HFFc6 (cell line): Measurements from ENCODE around the gene B4GALT3. TPM values are rescaled to one million over a fixed set of nuclear protein-coding genes. Genes with fewer than 3 reads are reported as not detected.
A peak's percentile ranks its signal among the peaks of the same experiment; 100 is the strongest.

Experiments
- DNase-seq: peaks from one replicate; pipeline ENCODE4 v3.0.0-alpha.2; 2018
- H3K27ac Mint-ChIP-seq: 2 replicates; pipeline ENCODE4 v1.8.0; 2020; ENCODE audit warnings: mild to moderate bottlenecking, mixed read lengths
- H3K27me3 Mint-ChIP-seq: 2 replicates; pipeline ENCODE4 v1.8.0; 2021; ENCODE audit warnings: mild to moderate bottlenecking, moderate library complexity, mixed read lengths; ENCODE audit not compliant: insufficient read depth
- H3K36me3 Mint-ChIP-seq: 2 replicates; pipeline ENCODE4 v1.8.0; 2021; ENCODE audit warnings: low read depth, mixed read lengths
- H3K4me1 Mint-ChIP-seq: 2 replicates; pipeline ENCODE4 v1.8.0; 2020; ENCODE audit warnings: low read depth, mixed read lengths
- H3K4me3 Mint-ChIP-seq: 2 replicates; pipeline ENCODE4 v1.8.0; 2020; ENCODE audit warnings: mild to moderate bottlenecking, moderate library complexity, mixed read lengths
- H3K9me3 Mint-ChIP-seq: 2 replicates; pipeline ENCODE4 v1.8.0; 2020; ENCODE audit warnings: mild to moderate bottlenecking, mixed read lengths
- total RNA-seq, 6 experiments: library from RNA; stranded (reverse); fragmentation: NEBNext Ultra II Directional; extraction: Animal tissue kit (Norgen Biotek cat#: 25700); gene quantifications; 2 replicates in 1 of 6; 3 replicates in 5 of 6; pipeline ENCODE4 v1.2.3, GENCODE V29; 2021
- TF ChIP-seq, protein P1 (sequence below): fragments of 200-600 bp; sonication (generic); IDR thresholded peaks from 2 replicates; pipeline ENCODE4 v1.5.0; 2021; ENCODE audit warnings: antibody characterized with exemption, mild to moderate bottlenecking

The B4GALT3 gene
- total RNA-seq, 6 experiments from 2014 or later: 31.0 to 38.2 (median 35.4) TPM

DNA sequence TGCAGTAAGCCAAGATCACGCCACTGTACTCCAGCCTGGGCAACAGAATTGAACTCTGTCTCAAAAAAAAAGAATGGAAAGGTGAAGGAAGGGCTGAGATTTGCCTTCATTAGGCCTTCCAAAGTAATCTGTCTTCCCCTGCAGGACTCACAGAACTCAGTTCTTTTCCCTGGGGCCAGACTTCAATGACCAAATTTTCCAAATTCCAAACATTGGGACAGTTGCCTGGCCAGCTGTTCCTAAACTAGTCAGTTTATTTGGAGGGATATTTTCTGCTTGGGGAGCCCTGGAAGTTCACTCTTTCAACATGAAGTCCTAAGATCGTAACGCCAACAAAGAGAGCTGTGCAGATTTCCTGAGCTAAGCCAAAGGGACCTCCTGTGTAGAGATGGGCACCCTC lies 39.4 kb downstream of the B4GALT3 start:
- Mint-ChIP-seq H3K27ac (0 out of 2 replicates have a peak overlapping the region, but pooled peaks have one; percentile 7), H3K4me1 (peaks cover 10% of the 10 kb centered on the region; the same call in 1 of the 2 replicates), H3K4me3 (no peak overlapping the region), H3K9me3 (no peaks in the 10 kb centered on the region), H3K36me3 (0 out of 2 replicates have a peak, but pooled peaks cover 4% of the 10 kb centered on the region), H3K27me3 (no peaks in the 10 kb centered on the region)
- DNase-seq: no peak
- TF ChIP-seq, protein P1, sequence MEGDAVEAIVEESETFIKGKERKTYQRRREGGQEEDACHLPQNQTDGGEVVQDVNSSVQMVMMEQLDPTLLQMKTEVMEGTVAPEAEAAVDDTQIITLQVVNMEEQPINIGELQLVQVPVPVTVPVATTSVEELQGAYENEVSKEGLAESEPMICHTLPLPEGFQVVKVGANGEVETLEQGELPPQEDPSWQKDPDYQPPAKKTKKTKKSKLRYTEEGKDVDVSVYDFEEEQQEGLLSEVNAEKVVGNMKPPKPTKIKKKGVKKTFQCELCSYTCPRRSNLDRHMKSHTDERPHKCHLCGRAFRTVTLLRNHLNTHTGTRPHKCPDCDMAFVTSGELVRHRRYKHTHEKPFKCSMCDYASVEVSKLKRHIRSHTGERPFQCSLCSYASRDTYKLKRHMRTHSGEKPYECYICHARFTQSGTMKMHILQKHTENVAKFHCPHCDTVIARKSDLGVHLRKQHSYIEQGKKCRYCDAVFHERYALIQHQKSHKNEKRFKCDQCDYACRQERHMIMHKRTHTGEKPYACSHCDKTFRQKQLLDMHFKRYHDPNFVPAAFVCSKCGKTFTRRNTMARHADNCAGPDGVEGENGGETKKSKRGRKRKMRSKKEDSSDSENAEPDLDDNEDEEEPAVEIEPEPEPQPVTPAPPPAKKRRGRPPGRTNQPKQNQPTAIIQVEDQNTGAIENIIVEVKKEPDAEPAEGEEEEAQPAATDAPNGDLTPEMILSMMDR: no peak

DNA sequence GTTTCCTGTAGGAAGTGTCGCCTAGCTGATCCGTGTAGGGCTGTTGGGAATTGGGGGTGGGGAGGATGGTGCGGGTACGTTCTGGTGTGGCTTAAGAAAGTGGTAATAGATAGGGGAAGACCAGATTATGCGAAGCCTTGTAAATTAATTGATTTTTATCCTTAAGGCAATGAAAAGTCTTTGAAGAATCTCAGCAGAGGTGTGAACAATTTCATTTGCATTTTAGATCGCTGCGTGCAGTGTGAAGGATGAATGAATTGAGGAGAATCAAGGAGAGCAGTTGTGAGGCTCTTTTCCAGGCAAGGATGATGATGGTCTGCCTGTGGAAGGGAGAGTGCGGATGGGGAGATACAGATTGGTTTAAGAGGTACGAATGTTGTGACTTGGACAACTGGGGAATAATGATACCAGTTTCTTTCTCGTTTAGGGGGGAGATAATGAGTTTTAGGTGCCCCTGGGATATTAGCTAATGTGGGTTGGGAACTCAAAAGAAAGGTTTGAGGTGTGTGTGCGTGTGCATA lies 44.0 kb downstream of the B4GALT3 start:
- peaks cover 19% of the 10 kb centered on the region; the same call in 1 of the 2 replicates for H3K36me3 Mint-ChIP-seq
- no peak for DNase-seq
- no peak overlapping the region for H3K4me3 Mint-ChIP-seq
- no peaks in the 10 kb centered on the region for H3K9me3 Mint-ChIP-seq
- 0 out of 2 replicates have a peak, but pooled peaks cover 1% of the 10 kb centered on the region for H3K27me3 Mint-ChIP-seq
- H3K4me1 Mint-ChIP-seq: peaks cover 28% of the 10 kb centered on the region
- TF ChIP-seq, protein P1: no peak
- H3K27ac Mint-ChIP-seq: no peak overlapping the region

DNA sequence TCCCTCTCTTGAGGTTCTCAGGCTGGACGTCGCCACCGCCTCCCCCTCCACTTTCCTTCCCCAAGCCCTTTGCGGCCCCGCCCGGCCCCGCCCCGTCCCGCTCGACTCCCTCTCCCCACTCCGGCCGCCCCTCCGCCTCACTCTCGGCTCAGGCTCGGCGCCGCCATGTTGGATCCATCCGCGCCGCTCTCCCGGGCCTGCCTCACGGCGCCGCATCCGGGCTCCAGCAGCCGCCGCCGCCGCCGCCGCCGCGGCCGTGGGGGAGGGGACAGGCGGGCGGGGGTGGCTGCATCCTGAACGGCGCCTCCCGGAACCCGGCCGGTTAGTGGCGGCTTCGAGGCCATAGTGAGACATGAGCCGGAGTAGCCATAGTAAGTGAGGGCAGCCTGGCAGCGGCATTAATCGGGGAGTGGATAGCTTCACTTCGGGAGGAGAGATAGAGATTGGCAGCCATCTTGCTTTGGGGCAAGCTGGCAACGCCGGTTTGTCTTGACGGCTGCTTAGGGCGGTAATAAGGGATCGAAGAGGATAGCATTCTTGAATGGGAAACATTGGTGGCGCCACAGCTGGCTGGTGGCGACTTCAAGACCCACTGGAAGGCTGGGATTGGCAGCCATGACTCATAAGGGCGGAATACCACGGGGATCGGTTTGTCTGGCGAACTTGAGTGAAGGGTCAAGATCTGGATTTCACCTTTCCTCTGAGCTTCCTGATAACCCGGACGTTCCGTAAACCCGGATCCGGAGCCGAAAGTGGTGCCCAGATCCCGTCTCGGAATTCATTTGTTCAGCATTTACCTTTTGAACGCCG lies 44.7 kb downstream of the B4GALT3 start, which contains the start of gene DEDD:
TSS of gene DEDD (minus strand) at position 258 of the 810 bp plus-strand sequence. CDS start 8,205 bp downstream, outside the sequence.
- TF ChIP-seq, protein P1: peak; percentile 37; the same call in 1 of the 2 replicates
- H3K27me3 Mint-ChIP-seq: 0 out of 2 replicates have a peak, but pooled peaks cover 1% of the 10 kb centered on the region
- H3K36me3 Mint-ChIP-seq: peaks cover 23% of the 10 kb centered on the region; the same call in 1 of the 2 replicates
- H3K4me1 Mint-ChIP-seq: peaks cover 24% of the 10 kb centered on the region
- H3K9me3 Mint-ChIP-seq: no peaks in the 10 kb centered on the region
- H3K4me3 Mint-ChIP-seq: no peak within 1 kb of the TSS
- peak; percentile 97 for DNase-seq
- no peak within 1 kb of the TSS for H3K27ac Mint-ChIP-seq

DNA sequence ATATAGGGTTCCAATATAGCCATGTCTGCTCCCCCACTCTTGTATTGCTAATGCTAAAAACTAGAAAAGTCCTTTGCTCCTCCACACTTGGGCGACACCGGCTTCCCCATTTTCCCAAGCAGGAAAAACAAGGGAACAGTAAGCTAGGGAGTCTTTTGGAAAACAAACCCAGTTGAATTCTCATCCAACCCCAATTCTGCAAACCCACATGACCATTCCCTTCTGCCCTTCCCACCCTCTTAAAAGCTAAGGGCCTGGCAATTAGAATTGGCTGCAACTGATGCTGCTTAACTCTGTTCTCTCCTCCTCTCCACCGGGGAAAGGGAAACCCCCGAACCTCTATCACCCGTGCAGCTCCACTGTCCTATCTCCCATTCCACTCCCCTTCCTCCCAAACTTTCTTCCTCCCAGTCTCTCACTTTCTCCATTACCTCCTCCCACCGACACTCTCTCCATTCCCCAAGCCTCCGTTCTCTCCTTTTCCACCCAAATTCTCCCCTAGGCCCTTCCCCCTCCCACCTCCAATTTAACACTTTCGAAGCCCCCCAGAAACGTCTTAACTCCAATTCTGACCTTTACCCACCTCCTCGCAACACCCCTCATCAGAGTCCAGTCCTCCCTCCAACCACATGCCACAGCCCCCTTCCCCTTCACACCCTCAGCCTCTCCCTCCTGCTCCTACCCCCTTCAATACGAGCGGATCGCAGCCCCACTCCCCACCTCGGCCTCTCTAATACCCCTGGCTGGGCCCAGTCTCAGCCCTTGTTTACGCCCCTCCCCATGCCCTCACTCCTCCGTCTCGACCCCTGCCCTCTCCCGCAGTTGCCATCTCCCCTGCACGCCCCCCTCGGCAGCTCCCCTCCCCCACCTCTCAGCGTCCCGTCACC lies 45.5 kb downstream of the B4GALT3 start:
- Mint-ChIP-seq H3K9me3 (no peaks in the 10 kb centered on the region), H3K27me3 (0 out of 2 replicates have a peak, but pooled peaks cover 1% of the 10 kb centered on the region), H3K36me3 (peaks cover 32% of the 10 kb centered on the region), H3K4me1 (peaks cover 31% of the 10 kb centered on the region), H3K4me3 (no peak overlapping the region), H3K27ac (no peak overlapping the region)
- peak; percentile 33 for DNase-seq
- TF ChIP-seq, protein P1: no peak

DNA sequence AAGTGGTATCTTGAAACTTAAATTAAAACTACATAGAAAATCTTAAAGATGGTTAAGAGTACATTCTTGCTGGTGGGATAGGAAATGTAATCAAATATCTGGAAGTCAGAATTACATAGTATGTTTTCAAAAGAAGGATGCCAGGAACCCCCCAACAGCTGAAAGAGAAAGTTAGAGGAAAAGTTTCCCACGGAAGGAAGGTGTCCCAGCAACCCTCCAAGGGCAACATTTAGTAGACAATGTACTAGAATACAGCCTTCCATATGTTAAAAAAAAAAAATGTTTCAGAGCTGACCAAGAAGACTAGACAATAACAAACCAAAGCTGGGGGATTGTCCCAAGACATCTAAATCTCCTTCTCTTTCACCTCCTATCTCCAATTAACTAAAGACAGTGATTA lies 47.0 kb downstream of the B4GALT3 start:
- Mint-ChIP-seq H3K4me1 (peaks cover 40% of the 10 kb centered on the region), H3K9me3 (no peaks in the 10 kb centered on the region), H3K27me3 (0 out of 2 replicates have a peak, but pooled peaks cover 1% of the 10 kb centered on the region), H3K27ac (no peak overlapping the region), H3K4me3 (no peak overlapping the region), H3K36me3 (peaks cover 46% of the 10 kb centered on the region)
- TF ChIP-seq, protein P1: no peak
- DNase-seq: no peak
